NCI-H2171 (cell line): ENCODE measurements around the gene GALNT11.
A peak's percentile ranks its signal among the peaks of the same experiment; 100 is the strongest.
"Not testable (repeated sequence)": the region's sequence is repeated elsewhere in the genome, so short reads cannot be mapped to it uniquely, and the experiment has no call there.

ENCODE experiments used
- DNase-seq: peaks from one replicate; lab custom pipeline; 2025; lab: John Stamatoyannopoulos, UW

Gene GALNT11

DNA sequence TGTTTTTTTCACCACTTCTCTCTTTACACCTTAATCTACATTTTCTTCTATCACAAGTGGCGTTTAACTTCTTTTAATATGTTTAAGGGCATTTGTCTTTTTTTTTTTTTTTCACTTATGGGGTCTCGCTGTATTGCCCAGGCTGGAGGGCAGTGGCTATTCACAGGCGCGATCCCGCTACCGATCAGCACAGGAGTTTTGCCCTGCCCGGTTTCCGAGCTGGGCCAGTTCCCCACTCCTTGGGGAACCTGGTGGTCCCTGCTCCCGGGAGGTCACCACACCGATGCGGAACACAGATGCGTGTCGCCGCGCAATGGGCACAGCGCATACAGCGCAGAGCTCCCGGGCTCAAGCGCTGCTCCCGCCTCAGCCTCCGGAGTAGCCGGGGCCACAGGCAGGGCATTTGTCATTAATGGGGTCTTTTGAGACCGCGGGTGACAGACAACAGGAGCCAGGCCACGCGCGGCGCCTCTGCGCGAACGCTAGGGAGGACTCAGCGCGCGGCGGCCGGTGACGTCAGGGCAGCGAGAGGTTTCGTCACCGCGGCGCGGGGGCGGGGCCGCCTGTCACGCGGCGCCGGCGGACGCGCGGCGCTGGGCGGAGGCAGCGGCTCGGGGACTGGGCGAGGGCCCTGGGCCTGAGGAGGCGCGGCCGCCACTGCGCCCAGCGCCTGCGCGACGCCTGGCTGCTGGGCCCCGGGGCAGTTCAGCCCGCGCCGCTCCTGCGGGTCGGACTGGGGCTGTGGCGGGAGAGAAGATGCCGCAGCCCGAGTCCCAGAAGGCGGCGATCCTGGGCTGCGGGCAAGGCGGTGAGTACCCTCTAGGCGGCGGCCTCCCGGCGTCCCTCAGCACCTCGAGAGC is at the start of gene GALNT11:
GALNT11 (plus strand) TSS at position 598 of the 860 bp plus-strand sequence. CDS start 68,554 bp downstream, outside the sequence.
- peak; percentile 78 for DNase-seq

DNA sequence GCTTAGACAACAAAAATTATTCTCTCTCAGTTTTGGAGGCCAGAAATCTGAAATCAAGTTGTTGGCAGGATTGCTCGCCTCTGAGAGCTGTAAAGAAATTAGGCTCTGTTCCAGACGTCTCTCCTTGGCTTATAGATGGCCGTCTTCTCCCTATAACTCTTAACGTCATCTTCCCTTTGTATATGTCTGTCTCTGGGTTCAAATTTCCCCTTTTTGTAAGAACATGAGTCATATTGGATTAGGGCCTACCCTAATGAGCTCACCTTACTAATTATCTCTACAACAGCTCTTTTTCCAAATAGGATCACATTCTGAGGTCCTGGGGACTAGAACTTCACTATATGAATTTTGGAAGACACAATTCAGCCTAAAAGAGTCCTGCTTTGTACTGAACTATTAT is 46.9 kb upstream of the GALNT11 start:
- no peak for DNase-seq

DNA sequence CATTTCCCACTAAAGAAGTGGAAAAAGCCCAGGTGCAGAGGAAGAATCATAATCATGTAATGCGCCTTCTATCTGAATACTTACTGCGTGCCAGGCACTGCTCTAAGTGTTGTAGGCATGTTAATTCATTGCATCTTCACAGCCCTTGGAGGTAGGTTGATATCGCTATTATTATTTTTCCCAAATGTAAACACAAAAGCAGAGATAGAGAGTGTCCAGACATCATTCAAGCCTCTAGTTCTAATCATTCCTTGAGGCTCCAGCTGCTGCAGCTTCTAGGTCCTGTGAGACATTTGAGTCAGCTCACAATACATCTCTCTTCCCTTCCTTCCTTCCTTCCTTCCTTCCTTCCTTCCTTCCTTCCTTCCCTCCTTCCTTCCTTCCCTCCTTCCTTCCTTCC is 44.3 kb upstream of the GALNT11 start:
- no peak for DNase-seq

DNA sequence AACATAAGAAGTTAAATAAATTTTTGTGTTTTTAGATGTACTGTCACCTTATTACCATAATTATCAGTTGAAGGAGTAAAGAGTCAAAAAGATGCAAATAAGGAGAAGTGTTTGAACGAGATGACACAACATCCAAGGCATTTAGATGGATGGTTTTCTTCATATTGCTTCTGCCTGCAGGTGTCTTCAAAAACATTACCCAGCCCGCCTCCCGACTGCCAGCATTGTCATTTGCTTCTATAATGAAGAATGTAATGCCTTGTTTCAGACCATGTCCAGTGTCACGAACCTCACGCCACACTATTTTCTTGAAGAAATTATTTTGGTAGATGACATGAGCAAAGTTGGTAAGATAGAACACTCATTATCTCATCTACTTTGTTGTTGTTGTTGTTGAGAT is 42.7 kb upstream of the GALNT11 start:
- no peak for DNase-seq

DNA sequence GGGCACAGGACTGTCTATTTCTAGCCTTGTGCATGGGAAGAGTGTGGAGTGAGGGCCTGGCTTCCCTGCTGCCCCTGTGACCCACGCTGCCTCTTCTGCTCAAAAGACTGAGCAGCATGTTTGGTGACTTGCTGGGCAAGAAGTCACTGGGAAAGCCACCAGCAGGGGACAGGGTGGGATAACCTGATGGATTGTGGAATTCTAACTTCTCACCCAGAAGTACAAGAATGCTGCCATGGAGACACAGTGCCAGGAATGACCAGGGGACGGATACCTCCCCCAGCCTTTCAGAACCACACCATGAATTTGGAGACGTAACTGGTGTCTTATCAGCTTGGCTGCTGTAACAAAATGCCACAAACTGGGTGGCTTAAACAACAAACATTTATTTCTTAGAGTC is 40.9 kb upstream of the GALNT11 start:
- DNase-seq: no peak

DNA sequence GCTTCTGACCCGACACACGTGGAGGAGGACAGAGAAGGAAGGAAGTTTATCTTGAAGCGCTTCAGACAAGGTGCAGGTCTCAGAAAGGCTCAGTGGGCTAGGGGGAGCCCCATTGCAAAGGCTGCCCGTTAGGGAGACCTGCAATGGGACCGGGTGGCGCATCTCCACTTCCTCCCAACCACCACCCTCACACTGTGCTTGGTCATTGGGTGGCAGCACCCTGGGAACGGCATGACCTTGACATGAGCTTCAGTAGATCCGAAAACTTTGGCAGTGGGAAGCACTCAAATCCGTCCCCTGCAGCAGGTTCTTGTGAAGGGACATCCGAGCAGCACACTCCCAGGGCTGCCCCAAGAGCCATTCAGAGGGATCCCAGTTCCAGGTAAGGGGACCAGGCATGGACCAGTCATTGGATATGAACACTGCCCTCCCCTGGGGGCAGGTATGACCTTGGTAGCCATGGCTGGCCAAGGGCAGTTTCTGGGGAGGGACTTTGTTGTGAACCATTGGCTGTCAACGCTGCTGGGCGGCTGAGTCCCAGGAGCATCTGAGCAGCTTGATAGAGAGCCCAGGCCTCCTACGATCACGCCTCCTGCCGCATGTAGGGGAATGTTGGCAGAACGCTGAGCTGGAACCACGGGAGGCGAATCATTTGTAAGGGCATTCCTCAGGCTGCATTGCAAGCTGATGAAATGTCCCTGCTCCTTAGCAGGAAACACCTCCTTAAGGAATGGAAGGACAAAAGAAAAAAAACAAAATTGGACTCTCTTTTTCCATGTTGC is 37.5 kb upstream of the GALNT11 start:
- no peak for DNase-seq

DNA sequence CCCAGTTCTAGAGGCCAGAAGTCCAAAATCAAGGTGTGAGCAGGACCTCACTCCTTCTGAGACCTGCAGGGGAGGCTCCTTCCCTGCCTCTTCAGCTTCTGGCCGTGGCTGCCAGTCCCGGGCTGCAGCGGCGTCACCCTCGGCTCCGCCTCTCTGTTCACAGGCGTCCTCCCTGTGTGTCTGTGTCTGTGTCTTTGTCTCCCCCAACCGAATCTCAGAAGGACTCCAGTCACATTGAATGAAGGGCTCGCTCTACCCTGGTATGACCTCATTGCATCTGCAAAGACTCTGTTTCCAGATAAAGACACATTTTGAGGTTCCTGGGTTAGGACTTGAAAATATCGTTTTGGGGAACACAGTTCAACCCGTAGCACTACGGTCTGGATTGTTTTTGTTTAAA is 33.1 kb upstream of the GALNT11 start:
- DNase-seq: no peak

DNA sequence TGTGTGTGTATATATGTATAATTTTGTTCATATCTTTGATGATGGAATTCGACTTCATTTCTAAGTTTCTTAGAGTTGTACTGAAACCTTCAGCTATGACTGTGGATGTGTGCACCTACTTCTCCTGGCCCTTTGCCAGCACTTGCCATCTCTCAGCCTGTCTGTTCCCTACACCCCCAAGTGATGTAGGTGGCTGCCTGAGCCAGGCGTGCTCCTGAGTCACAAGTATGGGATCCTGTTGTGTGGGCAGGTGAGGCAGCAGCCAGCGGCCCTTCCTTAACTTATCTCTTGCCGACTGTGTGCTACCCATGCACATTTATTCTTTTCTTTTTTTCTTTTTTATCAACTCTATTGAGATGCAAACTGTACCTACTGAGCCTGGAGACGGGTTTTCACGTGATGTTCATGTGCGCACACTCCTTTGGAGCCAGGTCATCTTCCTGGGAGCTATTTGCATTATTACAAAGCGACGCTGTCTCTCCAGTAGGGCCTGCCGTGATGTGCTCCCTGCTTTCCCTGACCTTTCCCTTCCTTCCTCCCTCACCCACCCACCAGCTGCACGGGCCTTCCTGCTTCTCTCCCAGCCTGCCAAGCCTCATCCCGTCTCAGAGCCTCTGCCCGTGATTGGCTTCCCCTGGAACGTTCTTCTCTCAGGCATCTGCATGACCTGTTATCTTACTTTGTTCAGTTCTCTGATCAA is 31.3 kb upstream of the GALNT11 start:
- no peak for DNase-seq

DNA sequence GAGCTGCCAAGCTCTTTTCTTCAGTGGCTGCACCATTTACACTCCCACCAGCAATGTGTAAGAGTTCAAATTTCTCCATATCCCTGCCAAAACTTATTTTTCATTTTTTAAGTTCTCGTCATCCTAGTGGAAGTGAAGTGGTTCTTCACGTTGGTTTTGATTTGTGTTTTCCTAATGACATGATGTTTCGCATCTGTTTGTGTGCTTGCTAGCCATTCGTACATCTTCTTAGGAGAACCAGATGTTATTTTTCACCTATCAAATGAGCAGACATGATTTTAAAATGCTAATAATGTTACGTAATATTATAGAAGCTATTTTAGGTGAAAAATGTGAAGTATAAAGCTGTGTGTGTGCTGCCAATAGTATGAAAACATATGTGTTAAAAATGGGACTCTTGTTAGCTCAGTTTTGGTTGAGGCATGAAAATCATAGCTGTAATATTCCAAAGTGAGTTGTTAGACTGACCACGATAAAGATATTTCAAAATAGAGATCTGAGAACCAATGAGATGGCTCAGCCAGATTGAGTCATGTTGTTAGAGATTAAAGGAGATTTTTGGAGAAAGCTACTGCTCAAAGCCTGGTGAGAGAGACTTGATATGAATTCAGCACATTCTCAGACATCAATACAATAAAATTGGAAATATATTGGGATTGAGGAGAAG is 25.9 kb upstream of the GALNT11 start:
- no peak for DNase-seq

DNA sequence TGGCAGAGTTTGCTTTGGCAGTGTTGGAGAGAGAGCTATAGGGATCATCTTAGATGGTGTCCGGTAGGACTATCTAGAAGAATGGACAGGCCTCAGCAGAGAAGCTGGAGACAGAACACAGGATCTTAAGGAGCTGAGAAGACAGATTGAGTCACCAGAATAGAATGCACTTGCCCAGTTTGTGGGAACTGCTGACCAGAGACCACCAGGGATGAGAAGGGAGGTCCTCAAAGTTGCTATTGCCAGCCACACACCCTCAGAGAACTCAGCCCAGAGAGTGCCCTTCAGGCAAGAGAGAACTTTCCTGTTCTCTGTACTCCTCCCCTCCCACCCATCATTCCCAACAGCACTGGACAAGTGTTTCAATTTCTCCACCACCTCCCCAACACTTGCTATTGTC is 25.3 kb upstream of the GALNT11 start:
- DNase-seq: no peak

DNA sequence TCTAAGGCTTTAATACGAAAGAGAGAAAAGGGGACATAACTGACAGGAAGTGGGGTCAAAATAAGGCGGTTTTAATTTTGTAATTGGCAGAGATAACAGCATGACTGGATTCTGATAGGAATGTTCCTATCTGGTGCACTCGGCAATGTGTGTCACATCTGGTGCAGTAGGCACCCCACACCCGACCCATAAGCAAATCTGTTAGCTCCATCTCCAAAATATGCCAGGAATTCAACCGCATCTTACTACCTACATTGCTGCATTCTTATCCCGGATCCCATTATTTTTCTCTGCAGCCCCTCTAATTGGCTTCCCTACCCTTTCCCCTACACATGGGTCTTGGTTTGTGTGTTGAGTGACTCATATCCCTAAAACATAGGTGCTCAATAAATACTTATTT is 19.1 kb upstream of the GALNT11 start:
- DNase-seq: no peak

DNA sequence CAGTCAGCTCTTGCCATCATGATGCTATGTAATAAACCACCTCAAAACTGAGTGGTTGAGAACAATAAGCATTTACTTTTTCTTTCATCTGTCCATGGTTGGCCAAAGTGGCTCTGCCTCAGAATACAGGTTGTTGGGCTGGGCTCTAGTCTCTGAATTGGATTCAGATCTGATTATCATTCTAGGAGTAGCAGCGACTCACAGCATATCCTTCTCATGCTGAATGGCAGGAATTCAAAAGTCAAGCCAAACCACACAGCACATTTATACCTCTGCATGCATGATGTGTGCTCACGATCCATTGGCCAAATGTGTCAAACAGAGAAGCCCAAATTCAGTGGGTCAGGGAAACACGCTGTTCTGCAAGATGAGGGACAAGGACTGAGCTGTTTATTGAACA is 13.6 kb upstream of the GALNT11 start:
- no peak for DNase-seq

DNA sequence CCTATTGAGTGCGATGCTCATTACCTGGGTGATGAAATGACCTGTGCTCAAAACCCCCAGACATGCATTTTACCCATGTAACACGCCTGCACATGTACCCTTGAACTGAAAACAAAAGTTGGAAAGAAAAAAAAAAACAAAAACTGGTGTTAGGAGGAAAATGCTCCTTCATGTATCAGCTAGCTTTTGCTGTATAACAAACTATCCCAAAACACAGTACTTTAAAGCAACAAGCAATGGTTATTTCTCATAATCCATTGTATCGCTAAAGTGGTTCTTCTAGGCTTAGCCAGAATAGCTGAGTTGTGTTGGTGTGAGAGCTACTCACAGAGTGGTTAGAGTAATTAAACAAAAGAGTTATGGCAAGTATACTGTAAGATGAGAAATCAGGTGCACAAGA is 12.2 kb upstream of the GALNT11 start:
- no peak for DNase-seq

DNA sequence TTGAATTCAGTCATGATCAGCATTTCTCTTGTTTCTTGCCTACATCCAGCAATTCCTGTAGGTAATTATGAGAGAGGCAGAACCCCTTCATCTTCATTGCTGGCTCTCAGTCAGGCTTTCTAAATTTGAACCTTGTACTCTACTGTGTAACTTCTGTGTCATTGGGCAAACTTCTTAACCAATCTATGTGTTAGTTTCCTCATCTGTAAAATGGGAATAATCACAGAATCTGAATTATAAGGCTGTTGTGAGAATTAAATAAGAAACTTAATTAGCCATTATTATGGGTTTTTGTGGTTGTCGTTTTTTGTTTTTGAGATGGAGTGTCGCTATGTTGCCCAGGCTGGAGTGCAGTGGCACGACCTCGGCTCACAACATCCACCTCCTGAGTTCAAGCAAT is 11.5 kb upstream of the GALNT11 start:
- DNase-seq: no peak

DNA sequence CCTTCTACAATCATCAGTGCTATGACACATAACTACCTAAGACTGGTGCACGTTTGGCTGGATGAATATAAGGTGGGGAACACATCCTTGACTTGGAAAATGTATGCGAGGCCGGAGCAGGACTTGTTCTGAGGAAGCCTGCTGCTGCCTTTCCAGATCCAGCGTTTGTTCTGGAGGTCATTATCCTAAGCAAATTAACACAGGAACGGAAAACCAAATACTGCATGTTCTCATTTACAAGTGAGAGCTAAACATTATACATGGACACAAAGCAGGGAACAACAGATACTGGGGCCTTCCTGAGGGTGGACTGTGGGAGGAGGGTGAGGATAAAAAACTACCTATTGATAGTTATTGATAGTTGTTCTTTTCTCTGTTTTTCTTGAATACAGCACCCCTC is 10.8 kb upstream of the GALNT11 start:
- no peak for DNase-seq

DNA sequence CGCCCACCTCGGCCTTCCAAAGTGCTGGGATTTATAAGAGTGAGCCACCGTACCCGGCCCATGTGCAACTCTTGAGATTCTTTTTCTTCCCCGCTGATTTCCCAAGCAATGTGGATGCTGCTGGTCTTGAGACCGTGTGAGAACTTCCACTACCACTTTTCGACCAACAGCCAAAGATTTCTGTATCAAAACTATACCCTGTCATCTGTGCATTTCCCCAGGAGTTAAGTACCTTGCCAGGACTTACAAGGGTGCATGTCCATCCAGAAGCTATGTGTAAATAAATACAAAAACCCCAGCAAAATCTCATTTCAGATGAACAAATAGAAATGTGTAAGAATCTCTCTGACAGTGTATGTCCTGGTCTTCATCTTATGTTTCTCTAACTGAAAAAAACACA is 9.9 kb upstream of the GALNT11 start:
- DNase-seq: no peak

DNA sequence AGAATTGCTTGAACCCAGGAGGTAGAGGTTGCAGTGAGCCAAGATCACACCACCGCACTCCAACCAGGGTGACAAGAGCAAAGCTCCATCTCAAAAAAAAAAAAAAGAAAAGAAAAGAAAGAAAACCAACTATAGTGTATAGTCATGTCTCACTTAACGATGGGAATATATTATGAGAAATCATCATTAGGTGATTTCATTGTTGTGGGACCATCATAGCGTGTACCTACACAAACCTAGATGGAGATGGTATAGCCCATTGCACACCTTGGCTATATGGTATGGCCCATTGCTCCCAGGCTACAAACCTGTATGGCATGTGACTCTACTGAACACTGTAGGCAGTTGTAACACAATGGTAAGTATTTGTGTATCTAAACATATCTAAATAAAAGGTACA is 8.5 kb upstream of the GALNT11 start:
- DNase-seq: no peak

DNA sequence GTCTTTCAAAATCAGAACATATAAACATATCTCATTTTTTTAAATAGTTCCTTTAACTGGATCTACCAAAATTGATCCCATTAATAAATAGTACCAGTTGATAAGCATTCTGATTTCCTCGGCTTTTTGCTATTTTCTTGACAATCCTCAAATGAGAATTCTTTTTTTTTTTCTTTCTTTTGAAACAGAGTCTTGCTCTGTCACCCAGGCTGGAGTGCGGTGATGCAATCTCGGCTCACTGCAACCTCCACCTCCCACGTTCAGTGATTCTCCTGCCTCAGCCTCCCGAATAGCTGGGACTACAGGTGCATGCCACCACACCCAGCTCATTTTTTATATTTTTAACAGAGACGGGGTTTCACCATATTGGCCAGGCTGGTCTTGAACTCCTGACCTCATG is 7.8 kb upstream of the GALNT11 start:
- not testable (repeated sequence) for DNase-seq

DNA sequence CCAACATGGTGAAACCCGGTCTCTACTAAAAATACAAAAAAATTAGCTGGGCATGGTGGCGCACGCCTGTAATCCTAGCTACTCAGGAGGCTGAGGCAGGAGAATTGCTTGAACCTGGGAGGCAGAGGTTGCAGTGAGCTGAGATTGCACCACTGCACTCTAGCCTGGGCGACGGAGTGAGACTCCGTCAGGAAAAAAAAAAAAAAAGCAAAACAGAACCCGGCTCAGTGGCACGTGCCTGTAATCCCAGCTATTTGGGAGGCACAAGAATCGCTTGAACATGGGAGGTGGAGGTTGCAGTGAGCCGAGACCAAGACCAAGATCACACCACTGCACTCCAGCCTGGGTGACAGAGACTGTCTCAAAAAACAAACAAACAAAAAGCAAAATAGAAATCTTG is 3.7 kb upstream of the GALNT11 start:
- not testable (repeated sequence) for DNase-seq

DNA sequence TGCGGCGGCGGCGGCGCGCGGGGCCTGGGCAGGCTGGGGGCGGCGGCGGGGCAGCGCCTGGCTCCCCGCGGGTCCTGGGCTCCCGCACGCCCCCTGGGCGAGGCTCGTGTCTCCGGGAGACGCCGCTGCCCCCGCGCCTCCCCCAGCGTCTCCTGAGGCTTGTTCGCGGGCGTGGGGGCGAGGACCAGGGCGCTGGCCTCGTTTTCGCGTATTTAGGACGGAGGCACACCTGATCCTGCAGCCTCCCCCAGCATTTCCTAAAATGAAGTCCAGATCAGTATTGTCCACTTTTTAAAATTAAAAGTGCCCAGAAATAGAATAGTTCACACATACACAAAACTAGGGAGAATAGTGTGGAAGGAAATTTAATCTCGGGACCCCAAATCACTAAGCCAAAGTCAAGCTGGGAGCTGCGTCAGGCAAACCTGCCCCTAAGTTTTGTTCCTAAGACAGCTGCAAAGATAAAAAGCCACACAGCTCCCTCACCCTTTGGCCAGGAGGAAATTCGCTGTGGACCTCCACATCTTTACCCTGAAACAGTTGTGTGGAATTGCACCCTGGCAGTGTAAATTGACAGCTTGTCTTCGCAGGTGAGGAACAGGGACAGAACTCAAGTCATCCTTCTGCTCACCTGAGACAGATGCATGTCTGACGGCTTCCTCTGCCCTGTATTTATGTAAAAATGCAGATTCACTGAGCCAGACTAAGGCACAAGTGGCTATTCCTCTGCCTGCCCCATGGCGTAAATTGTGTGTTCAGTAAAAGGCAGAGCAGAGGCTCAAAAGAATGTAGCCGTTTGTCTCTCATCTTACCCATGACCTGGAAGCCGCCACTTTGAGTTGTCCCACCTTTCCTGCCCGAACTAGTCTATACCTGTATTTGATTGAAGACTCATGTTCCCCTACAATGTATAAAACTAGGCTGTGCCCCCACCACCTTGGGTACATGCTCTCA is 740 bp downstream of the GALNT11 start:
- no peak for DNase-seq
